Stomach smooth muscle (tissue), 2 donors: ENCODE results near the gene KIAA1958.
A peak's percentile ranks its signal among the peaks of the same experiment; 100 is the strongest.

Experiments
- H3K27ac ChIP-seq: one replicate; pipeline ENCODE4 v1.7.0; 2013; ENCODE audit warnings: mild to moderate bottlenecking, low read length, inconsistent platforms
- H3K27me3 ChIP-seq, 2 donors: one replicate each; pipeline ENCODE4 v1.7.0; 2013; ENCODE audit warnings: low read length in 2 of 2; ENCODE audit not compliant: insufficient read depth in 2 of 2, control insufficient read depth in 1 of 2
- H3K36me3 ChIP-seq, 2 donors: one replicate each; pipeline ENCODE4 v1.7.0; 2013; ENCODE audit warnings: low read length in 2 of 2; ENCODE audit not compliant: control insufficient read depth in 2 of 2, insufficient read depth in 2 of 2
- H3K4me1 ChIP-seq: one replicate; pipeline ENCODE4 v1.7.0; 2013; ENCODE audit warnings: low read length; ENCODE audit not compliant: control insufficient read depth, insufficient read depth
- H3K4me3 ChIP-seq, 2 donors: one replicate each; pipeline ENCODE4 v1.7.0; 2013; ENCODE audit warnings: low read length in 2 of 2
- H3K9ac ChIP-seq, 2 donors: one replicate each; pipeline ENCODE4 v1.7.0; 2013; ENCODE audit warnings: low read length in 2 of 2, mild to moderate bottlenecking in 1 of 2
- H3K9me3 ChIP-seq, 2 donors: one replicate each; pipeline ENCODE4 v1.7.0; 2013; ENCODE audit warnings: low read length in 2 of 2; ENCODE audit not compliant: control insufficient read depth in 2 of 2
- donor health status: healthy.
- donor health status: Pancreatic carcinoma.

Gene KIAA1958

DNA sequence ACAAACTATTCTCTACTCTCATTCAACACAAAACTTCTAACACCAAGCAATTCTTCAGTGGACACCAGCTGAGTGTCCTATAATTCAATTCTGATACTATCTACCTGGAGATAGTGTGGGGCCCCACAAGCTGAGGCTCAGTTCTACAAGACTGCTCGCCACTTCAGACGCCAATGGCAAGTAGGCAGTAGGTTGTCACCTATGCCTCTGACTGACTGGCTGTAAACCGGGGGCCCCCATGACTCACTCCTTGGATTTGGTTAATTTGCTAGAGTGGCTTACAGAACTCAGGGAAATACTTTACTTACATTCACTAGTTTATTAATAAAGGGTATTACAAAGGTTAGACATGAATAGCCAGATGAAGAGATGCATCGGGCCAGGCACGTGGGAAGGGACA is 209.8 kb downstream of the KIAA1958 start:
- H3K36me3 ChIP-seq, result peaks cover 6 to 9% of the 10 kb centered on the region in 2 donors

GRCh38 chr9:112699230-112699629 is 212.6 kb downstream of the KIAA1958 start:
- Histone ChIP-seq H3K36me3 (peaks cover 0 to 6% of the 10 kb centered on the region in 2 donors), H3K4me1 (no peaks in the 10 kb centered on the region), H3K9me3 (no peaks in the 10 kb centered on the region), H3K9ac (no peak overlapping the region), H3K4me3 (no peak overlapping the region), H3K27me3 (no peaks in the 10 kb centered on the region), H3K27ac (no peak overlapping the region)

More for the DNA sequence above, 209.8 kb downstream of the KIAA1958 start:
- Histone ChIP-seq H3K4me3 (no peak overlapping the region), H3K9me3 (no peaks in the 10 kb centered on the region), H3K27me3 (no peaks in the 10 kb centered on the region), H3K4me1 (no peaks in the 10 kb centered on the region), H3K9ac (no peak overlapping the region), H3K27ac (no peak overlapping the region)

DNA sequence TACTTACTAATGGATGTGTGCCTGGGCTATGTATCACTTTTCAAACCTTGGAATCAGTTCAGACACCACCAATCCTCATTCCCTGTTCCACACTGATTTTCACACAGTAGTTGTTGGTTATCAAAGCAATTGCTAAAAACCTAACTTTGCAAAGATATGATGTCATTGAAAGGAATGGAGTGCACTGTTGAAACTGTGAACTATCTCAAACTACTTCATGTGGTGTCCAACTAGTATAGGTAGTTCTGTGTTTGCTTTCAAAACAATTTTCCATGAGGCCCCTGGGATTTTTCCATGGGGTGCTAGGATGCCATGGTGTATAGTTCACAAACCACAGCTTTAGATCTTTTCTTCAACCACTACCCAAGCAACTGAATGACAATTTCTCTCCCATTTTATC is 213.5 kb downstream of the KIAA1958 start:
- Histone ChIP-seq H3K4me3 (no peak overlapping the region), H3K9ac (no peak overlapping the region), H3K36me3 (peaks cover 0 to 6% of the 10 kb centered on the region in 2 donors), H3K27ac (no peak overlapping the region), H3K9me3 (no peaks in the 10 kb centered on the region), H3K4me1 (no peaks in the 10 kb centered on the region), H3K27me3 (no peaks in the 10 kb centered on the region)

GRCh38 chr9:112703304-112703703 is 216.7 kb downstream of the KIAA1958 start:
- Histone ChIP-seq H3K27me3 (no peaks in the 10 kb centered on the region), H3K27ac (no peak overlapping the region), H3K9me3 (no peaks in the 10 kb centered on the region), H3K9ac (no peak overlapping the region), H3K36me3 (no peaks in the 10 kb centered on the region), H3K4me1 (no peaks in the 10 kb centered on the region), H3K4me3 (no peak overlapping the region)

GRCh38 chr9:112705768-112706427 is 219.3 kb downstream of the KIAA1958 start:
- H3K4me1 ChIP-seq, result no peaks in the 10 kb centered on the region
- no peaks in the 10 kb centered on the region for H3K9me3 ChIP-seq
- no peak overlapping the region for H3K4me3 ChIP-seq
- no peak overlapping the region for H3K9ac ChIP-seq
- H3K27ac ChIP-seq, result no peak overlapping the region
- H3K36me3 ChIP-seq, result peaks cover 0 to 3% of the 10 kb centered on the region in 2 donors
- H3K27me3 ChIP-seq, result no peaks in the 10 kb centered on the region

- H3K27me3 ChIP-seq, result no peaks in the 10 kb centered on the region
- no peaks in the 10 kb centered on the region for H3K9me3 ChIP-seq
- peaks cover 0 to 6% of the 10 kb centered on the region in 2 donors for H3K36me3 ChIP-seq
- no peak overlapping the region for H3K4me3 ChIP-seq
- H3K9ac ChIP-seq, result no peak overlapping the region
- H3K27ac ChIP-seq, result no peak overlapping the region
- no peaks in the 10 kb centered on the region for H3K4me1 ChIP-seq
These were observed 224.5 kb downstream of the KIAA1958 start for GRCh38 chr9:112711050-112711689.

DNA sequence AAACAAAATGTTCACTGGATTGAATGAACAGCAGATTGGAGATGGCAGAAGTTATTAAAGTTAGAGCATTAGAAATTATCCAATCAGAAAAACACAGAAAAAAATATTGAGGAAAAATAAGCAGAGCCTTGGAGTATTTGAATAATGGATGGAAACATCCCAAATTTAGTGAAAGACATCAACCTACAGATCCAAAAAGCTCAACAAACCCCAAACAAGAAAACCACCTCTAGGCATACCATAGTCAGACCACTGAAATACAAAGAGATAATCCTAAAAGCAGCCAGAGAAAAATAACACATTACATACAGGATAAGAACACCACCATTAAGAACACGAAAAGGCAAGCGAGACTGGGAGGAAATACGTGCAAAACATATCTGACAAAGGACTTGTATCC is 226.1 kb downstream of the KIAA1958 start:
- H3K36me3 ChIP-seq, result peaks cover 0 to 6% of the 10 kb centered on the region in 2 donors
- peaks cover 8% of the 10 kb centered on the region for H3K4me1 ChIP-seq
- no peak overlapping the region for H3K4me3 ChIP-seq
- H3K9me3 ChIP-seq, result no peaks in the 10 kb centered on the region
- no peak overlapping the region for H3K9ac ChIP-seq
- H3K27ac ChIP-seq, result no peak overlapping the region
- H3K27me3 ChIP-seq, result no peaks in the 10 kb centered on the region

- peak within 1 kb of the TSS; percentile 66 for H3K27ac ChIP-seq
- no peaks in the 10 kb centered on the region for H3K27me3 ChIP-seq
- H3K4me3 ChIP-seq, result peak within 1 kb of the TSS; percentile 94 to 99
- peak within 1 kb of the TSS; percentile 89 to 94 for H3K9ac ChIP-seq
- H3K9me3 ChIP-seq, result no peaks in the 10 kb centered on the region
- peaks cover 0 to 3% of the 10 kb centered on the region in 2 donors for H3K36me3 ChIP-seq
- H3K4me1 ChIP-seq, result peaks cover 8% of the 10 kb centered on the region
These were observed 231.2 kb downstream of the KIAA1958 start, which contains the start of gene INIP for GRCh38 chr9:112717661-112718331. INIP (minus strand) TSS chr9:112718117; CDS start chr9:112716485, 1,632 bp downstream.
